Nephron (organoid): Measurements from ENCODE around the gene DENND4A.
A peak's percentile ranks its signal among the peaks of the same experiment; 100 is the strongest.

Experiments used
- H3K27ac Mint-ChIP-seq, 3 experiments: 2 replicates each; pipeline ENCODE4 v1.8.0; 2020; ENCODE audit warnings: mixed read lengths in 3 of 3, mild to moderate bottlenecking in 2 of 3, moderate library complexity in 1 of 3
- H3K27me3 Mint-ChIP-seq: 2 replicates; pipeline ENCODE4 v1.8.0; 2021; ENCODE audit warnings: low read depth, mild to moderate bottlenecking, moderate library complexity, mixed read lengths
- H3K36me3 Mint-ChIP-seq: 2 replicates; pipeline ENCODE4 v1.8.0; 2020; ENCODE audit warnings: low read depth, mixed read lengths
- H3K4me1 Mint-ChIP-seq: 2 replicates; pipeline ENCODE4 v1.8.0; 2020; ENCODE audit warnings: mixed read lengths
- H3K4me3 Mint-ChIP-seq, 3 experiments: 2 replicates each; pipeline ENCODE4 v1.8.0; 2020; ENCODE audit warnings: mild to moderate bottlenecking in 3 of 3, mixed read lengths in 3 of 3, moderate library complexity in 2 of 3
- H3K9me3 Mint-ChIP-seq: 2 replicates; pipeline ENCODE4 v1.8.0; 2020; ENCODE audit warnings: mixed read lengths
- CTCF ChIP-seq, 3 experiments: fragments of 200-600 bp; sonication (generic); IDR thresholded peaks; one replicate each; pipeline ENCODE4 v1.5.0; 2021; ENCODE audit warnings: antibody characterized with exemption in 3 of 3; ENCODE audit not compliant: unreplicated experiment in 3 of 3

The DENND4A gene

GRCh38 chr15:65829130-65829764 lies 37.2 kb upstream of the DENND4A start:
- Mint-ChIP-seq H3K4me3 (no peak overlapping the region), H3K4me1 (peaks cover 32% of the 10 kb centered on the region), H3K9me3 (no peaks in the 10 kb centered on the region), H3K27me3 (no peaks in the 10 kb centered on the region), H3K36me3 (no peaks in the 10 kb centered on the region), H3K27ac (peak overlapping the region in 2 of 3 experiments; percentile 33 to 38)
- TF ChIP-seq CTCF (IDR thresholded peaks at IDR 0.05; ENCODE audit: unreplicated experiment in 3 of 3), result peak; percentile 35 to 54 (median 53)

GRCh38 chr15:65828585-65828984 lies 36.5 kb upstream of the DENND4A start:
- no peaks in the 10 kb centered on the region for H3K27me3 Mint-ChIP-seq
- peak overlapping the region in 2 of 3 experiments; percentile 33 to 38 for H3K27ac Mint-ChIP-seq
- no peak overlapping the region for H3K4me3 Mint-ChIP-seq
- H3K9me3 Mint-ChIP-seq, result no peaks in the 10 kb centered on the region
- no peaks in the 10 kb centered on the region for H3K36me3 Mint-ChIP-seq
- H3K4me1 Mint-ChIP-seq, result peaks cover 26% of the 10 kb centered on the region
- no peak for TF ChIP-seq CTCF (IDR thresholded peaks at IDR 0.05; ENCODE audit: unreplicated experiment in 3 of 3)

GRCh38 chr15:65827065-65827464 lies 35.0 kb upstream of the DENND4A start:
- TF ChIP-seq CTCF (IDR thresholded peaks at IDR 0.05; ENCODE audit: unreplicated experiment in 3 of 3), result no peak
- Mint-ChIP-seq H3K27me3 (no peaks in the 10 kb centered on the region), H3K4me1 (peaks cover 11% of the 10 kb centered on the region), H3K27ac (no peak overlapping the region), H3K4me3 (no peak overlapping the region), H3K36me3 (no peaks in the 10 kb centered on the region), H3K9me3 (no peaks in the 10 kb centered on the region)

GRCh38 chr15:65824941-65825544 lies 33.0 kb upstream of the DENND4A start:
- H3K4me1 Mint-ChIP-seq, result no peaks in the 10 kb centered on the region
- no peaks in the 10 kb centered on the region for H3K36me3 Mint-ChIP-seq
- no peaks in the 10 kb centered on the region for H3K27me3 Mint-ChIP-seq
- H3K27ac Mint-ChIP-seq, result no peak overlapping the region
- H3K4me3 Mint-ChIP-seq, result no peak overlapping the region
- no peak for TF ChIP-seq CTCF (IDR thresholded peaks at IDR 0.05; ENCODE audit: unreplicated experiment in 3 of 3)
- H3K9me3 Mint-ChIP-seq, result no peaks in the 10 kb centered on the region

GRCh38 chr15:65824031-65824743 lies 32.1 kb upstream of the DENND4A start:
- Mint-ChIP-seq H3K36me3 (no peaks in the 10 kb centered on the region), H3K27ac (peak overlapping the region in 1 of 3 experiments; percentile 44), H3K27me3 (no peaks in the 10 kb centered on the region), H3K9me3 (no peaks in the 10 kb centered on the region), H3K4me1 (no peaks in the 10 kb centered on the region), H3K4me3 (no peak overlapping the region)
- peak; percentile 50 to 57 (median 51) for TF ChIP-seq CTCF (IDR thresholded peaks at IDR 0.05; ENCODE audit: unreplicated experiment in 3 of 3)
